Measurements from ENCODE around the gene GPR62.

The GPR62 gene

GRCh38 chr3:51995346-51996163 lies 40.4 kb downstream of the GPR62 start, which contains the start of gene RPL29:
Gene RPL29, minus strand, starts transcription at chr3:51995895. Its CDS starts 434 bp downstream, at chr3:51995461.
- H4K91ac ChIP-seq (ENCODE audit: low read depth, low read length) = peak within 1 kb of the TSS; percentile 94
- peak within 1 kb of the TSS; percentile 86 for H4K12ac ChIP-seq (ENCODE audit: low read depth, low read length)
- no peaks in the 10 kb centered on the region for H3K27me3 ChIP-seq (ENCODE audit: insufficient read depth, low read length)
- DNase-seq = peak; percentile 91 to 97
- H3K4me1 ChIP-seq (ENCODE audit: control insufficient read depth in 1 of 2, insufficient read depth in 2 of 2, low read length in 2 of 2) = peaks cover 13% of the 10 kb centered on the region in 2 experiments
- peak within 1 kb of the TSS; percentile 90 for H2BK5ac ChIP-seq (ENCODE audit: low read depth, low read length, poor library complexity)
- peak within 1 kb of the TSS; percentile 59 for H2BK120ac ChIP-seq (ENCODE audit: insufficient read depth, low read length, poor library complexity)
- peak within 1 kb of the TSS; percentile 92 for H3K18ac ChIP-seq (ENCODE audit: low read length)
- H3K9ac ChIP-seq (ENCODE audit: low read length) = peak within 1 kb of the TSS; percentile 94
- peak within 1 kb of the TSS; percentile 84 for H2AFZ ChIP-seq (ENCODE audit: insufficient read depth, low read length, poor library complexity)
- H4K8ac ChIP-seq (ENCODE audit: low read depth, low read length) = peak within 1 kb of the TSS; percentile 98
- peak within 1 kb of the TSS; percentile 95 for H3K4me3 ChIP-seq (ENCODE audit: low read depth, low read length)
- no peak within 1 kb of the TSS for H3K23ac ChIP-seq (ENCODE audit: low read length)
- H3K36me3 ChIP-seq (ENCODE audit: control insufficient read depth in 1 of 2, insufficient read depth in 2 of 2, low read length in 2 of 2) = peaks cover 32 to 33% of the 10 kb centered on the region in 2 experiments
- peak within 1 kb of the TSS; percentile 84 for H3K27ac ChIP-seq (ENCODE audit: low read depth, low read length)
- peak within 1 kb of the TSS; percentile 82 for H3K4me2 ChIP-seq (ENCODE audit: low read length)
- H3K79me1 ChIP-seq (ENCODE audit: low read length) = peaks cover 8% of the 10 kb centered on the region
- peak within 1 kb of the TSS; percentile 99 for H3K4ac ChIP-seq (ENCODE audit: low read depth, low read length)
- H2BK12ac ChIP-seq (ENCODE audit: low read length) = no peak within 1 kb of the TSS
- H3K9me3 ChIP-seq (ENCODE audit: insufficient read depth, low read depth, low read length) = no peaks in the 10 kb centered on the region
- H2AK5ac ChIP-seq (ENCODE audit: low read length) = peak within 1 kb of the TSS; percentile 93
- WGBS (ENCODE audit: extremely low coverage, insufficient coverage, insufficient read length) = no CpG with 5 or more reads among the region's 40 CpGs
- H3K79me2 ChIP-seq (ENCODE audit: control insufficient read depth, insufficient read depth, low read length, poor library complexity) = peaks cover 11% of the 10 kb centered on the region
- peak within 1 kb of the TSS; percentile 95 for H3K14ac ChIP-seq (ENCODE audit: low read length)

GRCh38 chr3:51997172-51997571 lies 42.0 kb downstream of the GPR62 start:
- no peak overlapping the region for H3K14ac ChIP-seq (ENCODE audit: low read length)
- H3K79me2 ChIP-seq (ENCODE audit: control insufficient read depth, insufficient read depth, low read length, poor library complexity) = peaks cover 11% of the 10 kb centered on the region
- no peaks in the 10 kb centered on the region for H3K27me3 ChIP-seq (ENCODE audit: insufficient read depth, low read length)
- H3K9me3 ChIP-seq (ENCODE audit: insufficient read depth, low read depth, low read length) = no peaks in the 10 kb centered on the region
- no peak overlapping the region for H4K8ac ChIP-seq (ENCODE audit: low read depth, low read length)
- H2BK120ac ChIP-seq (ENCODE audit: insufficient read depth, low read length, poor library complexity) = no peak overlapping the region
- no peak overlapping the region for H4K91ac ChIP-seq (ENCODE audit: low read depth, low read length)
- H3K79me1 ChIP-seq (ENCODE audit: low read length) = peaks cover 8% of the 10 kb centered on the region
- H3K4ac ChIP-seq (ENCODE audit: low read depth, low read length) = no peak overlapping the region
- H2BK12ac ChIP-seq (ENCODE audit: low read length) = no peak overlapping the region
- no peak for DNase-seq
- H3K27ac ChIP-seq (ENCODE audit: low read depth, low read length) = no peak overlapping the region
- peaks cover 23 to 24% of the 10 kb centered on the region in 2 experiments for H3K36me3 ChIP-seq (ENCODE audit: control insufficient read depth in 1 of 2, insufficient read depth in 2 of 2, low read length in 2 of 2)
- H3K4me2 ChIP-seq (ENCODE audit: low read length) = no peak overlapping the region
- peaks cover 13% of the 10 kb centered on the region in 2 experiments for H3K4me1 ChIP-seq (ENCODE audit: control insufficient read depth in 1 of 2, insufficient read depth in 2 of 2, low read length in 2 of 2)
- H2AFZ ChIP-seq (ENCODE audit: insufficient read depth, low read length, poor library complexity) = no peak overlapping the region
- no peak overlapping the region for H3K4me3 ChIP-seq (ENCODE audit: low read depth, low read length)
- no peak overlapping the region for H2AK5ac ChIP-seq (ENCODE audit: low read length)
- no CpG with 5 or more reads among the region's 2 CpGs for WGBS (ENCODE audit: extremely low coverage, insufficient coverage, insufficient read length)
- H4K12ac ChIP-seq (ENCODE audit: low read depth, low read length) = no peak overlapping the region
- H3K23ac ChIP-seq (ENCODE audit: low read length) = no peak overlapping the region
- H3K18ac ChIP-seq (ENCODE audit: low read length) = no peak overlapping the region
- H2BK5ac ChIP-seq (ENCODE audit: low read depth, low read length, poor library complexity) = no peak overlapping the region
- H3K9ac ChIP-seq (ENCODE audit: low read length) = no peak overlapping the region

GRCh38 chr3:51997935-51998596 lies 42.9 kb downstream of the GPR62 start:
- H2BK120ac ChIP-seq (ENCODE audit: insufficient read depth, low read length, poor library complexity) = no peak overlapping the region
- H3K4me1 ChIP-seq (ENCODE audit: control insufficient read depth in 1 of 2, insufficient read depth in 2 of 2, low read length in 2 of 2) = peaks cover 9 to 11% of the 10 kb centered on the region in 2 experiments
- no peak overlapping the region for H4K8ac ChIP-seq (ENCODE audit: low read depth, low read length)
- H3K79me1 ChIP-seq (ENCODE audit: low read length) = peaks cover 8% of the 10 kb centered on the region
- WGBS (ENCODE audit: extremely low coverage, insufficient coverage, insufficient read length) = no CpG with 5 or more reads among the region's 7 CpGs
- no peak overlapping the region for H2AK5ac ChIP-seq (ENCODE audit: low read length)
- H3K23ac ChIP-seq (ENCODE audit: low read length) = no peak overlapping the region
- no peak overlapping the region for H4K91ac ChIP-seq (ENCODE audit: low read depth, low read length)
- peak overlapping the region; percentile 20 for H3K4me2 ChIP-seq (ENCODE audit: low read length)
- H2BK5ac ChIP-seq (ENCODE audit: low read depth, low read length, poor library complexity) = no peak overlapping the region
- H3K27me3 ChIP-seq (ENCODE audit: insufficient read depth, low read length) = no peaks in the 10 kb centered on the region
- no peak overlapping the region for H3K14ac ChIP-seq (ENCODE audit: low read length)
- H3K27ac ChIP-seq (ENCODE audit: low read depth, low read length) = no peak overlapping the region
- H3K4ac ChIP-seq (ENCODE audit: low read depth, low read length) = no peak overlapping the region
- no peak overlapping the region for H3K9ac ChIP-seq (ENCODE audit: low read length)
- peaks cover 11% of the 10 kb centered on the region for H3K79me2 ChIP-seq (ENCODE audit: control insufficient read depth, insufficient read depth, low read length, poor library complexity)
- DNase-seq = peak; percentile 43 to 68
- H2AFZ ChIP-seq (ENCODE audit: insufficient read depth, low read length, poor library complexity) = no peak overlapping the region
- no peak overlapping the region for H2BK12ac ChIP-seq (ENCODE audit: low read length)
- H3K18ac ChIP-seq (ENCODE audit: low read length) = no peak overlapping the region
- no peaks in the 10 kb centered on the region for H3K9me3 ChIP-seq (ENCODE audit: insufficient read depth, low read depth, low read length)
- H3K36me3 ChIP-seq (ENCODE audit: control insufficient read depth in 1 of 2, insufficient read depth in 2 of 2, low read length in 2 of 2) = peaks cover 16% of the 10 kb centered on the region in 2 experiments
- H4K12ac ChIP-seq (ENCODE audit: low read depth, low read length) = no peak overlapping the region
- no peak overlapping the region for H3K4me3 ChIP-seq (ENCODE audit: low read depth, low read length)

DNA sequence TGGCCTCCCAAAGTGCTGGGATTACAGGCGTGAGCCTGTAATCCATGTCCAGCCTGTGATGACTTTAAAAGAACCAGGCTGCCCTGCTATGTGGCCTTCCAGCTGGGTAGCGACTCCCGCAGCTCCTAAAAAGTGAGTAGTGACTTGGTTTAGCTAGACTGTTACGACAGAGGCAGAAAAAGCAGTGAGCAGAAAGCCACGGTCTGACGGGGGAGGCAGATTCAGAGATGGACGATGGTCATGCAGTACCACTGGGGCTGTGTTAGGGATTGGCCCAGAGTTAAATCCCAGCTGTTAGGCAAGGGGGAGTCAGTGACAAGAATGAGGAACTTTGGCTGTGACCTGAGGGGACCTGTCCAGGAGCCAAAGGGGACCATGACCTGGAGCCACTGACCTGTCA lies 43.6 kb downstream of the GPR62 start:
- H2BK5ac ChIP-seq (ENCODE audit: low read depth, low read length, poor library complexity) = no peak overlapping the region
- H2AFZ ChIP-seq (ENCODE audit: insufficient read depth, low read length, poor library complexity) = no peak overlapping the region
- no peak overlapping the region for H3K4me3 ChIP-seq (ENCODE audit: low read depth, low read length)
- WGBS (ENCODE audit: extremely low coverage, insufficient coverage, insufficient read length) = no CpG with 5 or more reads among the region's 7 CpGs
- peaks cover 9 to 11% of the 10 kb centered on the region in 2 experiments for H3K4me1 ChIP-seq (ENCODE audit: control insufficient read depth in 1 of 2, insufficient read depth in 2 of 2, low read length in 2 of 2)
- no peak overlapping the region for H4K8ac ChIP-seq (ENCODE audit: low read depth, low read length)
- H3K27ac ChIP-seq (ENCODE audit: low read depth, low read length) = no peak overlapping the region
- no peak overlapping the region for H3K4me2 ChIP-seq (ENCODE audit: low read length)
- H4K12ac ChIP-seq (ENCODE audit: low read depth, low read length) = no peak overlapping the region
- no peak overlapping the region for H4K91ac ChIP-seq (ENCODE audit: low read depth, low read length)
- H2BK12ac ChIP-seq (ENCODE audit: low read length) = no peak overlapping the region
- H3K36me3 ChIP-seq (ENCODE audit: control insufficient read depth in 1 of 2, insufficient read depth in 2 of 2, low read length in 2 of 2) = peaks cover 10% of the 10 kb centered on the region in 2 experiments
- H3K79me2 ChIP-seq (ENCODE audit: control insufficient read depth, insufficient read depth, low read length, poor library complexity) = peaks cover 11% of the 10 kb centered on the region
- no peak overlapping the region for H3K18ac ChIP-seq (ENCODE audit: low read length)
- H3K9me3 ChIP-seq (ENCODE audit: insufficient read depth, low read depth, low read length) = no peaks in the 10 kb centered on the region
- DNase-seq = no peak
- H2BK120ac ChIP-seq (ENCODE audit: insufficient read depth, low read length, poor library complexity) = no peak overlapping the region
- no peak overlapping the region for H3K23ac ChIP-seq (ENCODE audit: low read length)
- peaks cover 8% of the 10 kb centered on the region for H3K79me1 ChIP-seq (ENCODE audit: low read length)
- H3K27me3 ChIP-seq (ENCODE audit: insufficient read depth, low read length) = no peaks in the 10 kb centered on the region
- H2AK5ac ChIP-seq (ENCODE audit: low read length) = peak overlapping the region; percentile 60
- H3K4ac ChIP-seq (ENCODE audit: low read depth, low read length) = no peak overlapping the region
- no peak overlapping the region for H3K14ac ChIP-seq (ENCODE audit: low read length)
- H3K9ac ChIP-seq (ENCODE audit: low read length) = no peak overlapping the region
